Measurements from ENCODE around the gene PANK4. TPM values are rescaled to one million over a fixed set of nuclear protein-coding genes. Genes with fewer than 3 reads are reported as not detected.

The PANK4 gene
- total and polyA plus RNA-seq, 10 of the 15 experiments (the other 5 are each of a cell fraction or from before 2014, with no cell fraction given): 0.35 to 38.0 (median 18.6) TPM

DNA sequence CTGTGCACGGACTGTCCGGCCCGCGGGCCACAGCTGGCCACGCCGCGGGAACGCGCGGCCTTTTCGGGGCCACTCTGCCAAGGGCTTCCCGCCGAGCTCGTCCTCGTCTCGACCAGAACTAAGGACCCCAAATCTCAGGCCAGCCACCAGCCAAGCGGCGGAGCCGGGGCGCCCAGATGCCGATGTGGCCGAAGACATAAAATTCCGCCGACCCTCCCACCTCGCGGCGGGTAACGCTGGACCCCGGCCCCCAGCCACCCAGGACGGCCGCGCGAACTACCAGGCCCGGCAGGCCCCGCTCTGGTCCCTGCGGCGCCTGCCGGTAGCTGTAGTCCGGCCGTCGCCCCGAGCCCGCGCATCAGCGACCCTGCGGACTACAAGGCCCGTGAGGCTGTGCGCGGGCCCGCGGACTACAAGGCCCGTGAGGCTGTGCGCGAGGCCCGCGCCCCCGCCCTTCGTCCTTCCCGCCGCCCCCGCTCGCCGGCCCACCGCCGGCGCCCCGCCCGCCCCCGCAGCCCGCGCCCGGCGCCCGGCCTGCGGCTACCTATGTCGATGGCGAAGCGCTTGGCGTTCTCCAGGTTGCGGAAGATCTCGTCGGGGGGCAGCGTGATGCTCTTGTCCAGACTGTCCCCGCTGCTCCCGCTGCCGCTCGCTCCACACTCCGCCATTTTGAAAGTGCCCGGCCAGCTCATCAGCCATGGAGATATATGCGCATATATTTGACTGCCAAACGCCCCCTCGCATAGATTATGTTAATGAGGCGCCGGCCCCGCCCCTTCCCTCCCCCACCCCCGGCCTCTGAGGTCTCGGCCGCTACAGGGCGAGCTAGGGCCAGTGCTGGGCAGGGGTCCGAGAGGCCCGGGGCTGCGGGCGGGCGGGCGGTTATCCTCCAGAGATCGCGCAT, at the start of gene PANK4 (continued):
- TF ChIP-seq, protein P1, sequence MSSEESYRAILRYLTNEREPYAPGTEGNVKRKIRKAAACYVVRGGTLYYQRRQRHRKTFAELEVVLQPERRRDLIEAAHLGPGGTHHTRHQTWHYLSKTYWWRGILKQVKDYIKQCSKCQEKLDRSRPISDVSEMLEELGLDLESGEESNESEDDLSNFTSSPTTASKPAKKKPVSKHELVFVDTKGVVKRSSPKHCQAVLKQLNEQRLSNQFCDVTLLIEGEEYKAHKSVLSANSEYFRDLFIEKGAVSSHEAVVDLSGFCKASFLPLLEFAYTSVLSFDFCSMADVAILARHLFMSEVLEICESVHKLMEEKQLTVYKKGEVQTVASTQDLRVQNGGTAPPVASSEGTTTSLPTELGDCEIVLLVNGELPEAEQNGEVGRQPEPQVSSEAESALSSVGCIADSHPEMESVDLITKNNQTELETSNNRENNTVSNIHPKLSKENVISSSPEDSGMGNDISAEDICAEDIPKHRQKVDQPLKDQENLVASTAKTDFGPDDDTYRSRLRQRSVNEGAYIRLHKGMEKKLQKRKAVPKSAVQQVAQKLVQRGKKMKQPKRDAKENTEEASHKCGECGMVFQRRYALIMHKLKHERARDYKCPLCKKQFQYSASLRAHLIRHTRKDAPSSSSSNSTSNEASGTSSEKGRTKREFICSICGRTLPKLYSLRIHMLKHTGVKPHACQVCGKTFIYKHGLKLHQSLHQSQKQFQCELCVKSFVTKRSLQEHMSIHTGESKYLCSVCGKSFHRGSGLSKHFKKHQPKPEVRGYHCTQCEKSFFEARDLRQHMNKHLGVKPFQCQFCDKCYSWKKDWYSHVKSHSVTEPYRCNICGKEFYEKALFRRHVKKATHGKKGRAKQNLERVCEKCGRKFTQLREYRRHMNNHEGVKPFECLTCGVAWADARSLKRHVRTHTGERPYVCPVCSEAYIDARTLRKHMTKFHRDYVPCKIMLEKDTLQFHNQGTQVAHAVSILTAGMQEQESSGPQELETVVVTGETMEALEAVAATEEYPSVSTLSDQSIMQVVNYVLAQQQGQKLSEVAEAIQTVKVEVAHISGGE (CRISPR knock-in tag; IDR thresholded peaks at IDR 0.05): no peak
- TF ChIP-seq NFYA (IDR thresholded peaks at IDR 0.05; ENCODE audit: borderline replicate concordance, low read depth, low read length): no peak
- no peak for TF ChIP-seq KAT2A (conservative IDR thresholded peaks at IDR 0.05; ENCODE audit: control insufficient read depth, low read depth, low read length)
- no peak for TF ChIP-seq MEF2B (IDR thresholded peaks at IDR 0.05; ENCODE audit: partially characterized antibody, poor library complexity, severe bottlenecking)
- TF ChIP-seq RAD51 (IDR thresholded peaks at IDR 0.05): no peak
- no peak for TF ChIP-seq PAX8 (IDR thresholded peaks at IDR 0.05)
- TF ChIP-seq GATAD2B (conservative IDR thresholded peaks at IDR 0.05; ENCODE audit: low read depth): peak; percentile 66
- no peak for TF ChIP-seq NR2C2 (IDR thresholded peaks at IDR 0.05; ENCODE audit: borderline replicate concordance, control insufficient read depth, insufficient read length, low read depth)
- no peak for TF ChIP-seq ZNF24 (IDR thresholded peaks at IDR 0.05)
- peak; percentile 98 for TF ChIP-seq HCFC1 (IDR thresholded peaks at IDR 0.05; ENCODE audit: low read length)
- no peak for TF ChIP-seq RBBP5 (conservative IDR thresholded peaks at IDR 0.05)
- no peak for TF ChIP-seq MTA2 (IDR thresholded peaks at IDR 0.05; ENCODE audit: low read depth)
- TF ChIP-seq ZSCAN29 (IDR thresholded peaks at IDR 0.05): no peak
- TF ChIP-seq BCL11A (IDR thresholded peaks at IDR 0.05; ENCODE audit: low read depth, low read length): no peak
- no peak for TF ChIP-seq TCF3 (IDR thresholded peaks at IDR 0.05; ENCODE audit: borderline replicate concordance, insufficient read depth, low read depth, low read length)
- peak in 1 of 2 experiments; percentile 95; a peak in 2 of 3 replicates for TF ChIP-seq EGR1 (IDR thresholded peaks at IDR 0.05; ENCODE audit: borderline replicate concordance in 1 of 2, low read depth in 2 of 2, low read length in 2 of 2)
- TF ChIP-seq TARDBP (IDR thresholded peaks at IDR 0.05; ENCODE audit: borderline replicate concordance): peak; percentile 94
- no peak for TF ChIP-seq SPI1 (IDR thresholded peaks at IDR 0.05; ENCODE audit: borderline replicate concordance, insufficient read depth, low read depth, low read length)
- TF ChIP-seq FOXK2 (IDR thresholded peaks at IDR 0.05): no peak
- 0 out of 2 replicates have a peak, but pooled peaks have one; percentile 42 for TF ChIP-seq BACH1 (IDR thresholded peaks at IDR 0.05; ENCODE audit: borderline replicate concordance)
- TF ChIP-seq HDAC2 (IDR thresholded peaks at IDR 0.05): no peak
- no peak; the same call in 1 of the 2 replicates for TF ChIP-seq NR2F1 (conservative IDR thresholded peaks at IDR 0.05)
- no peak for TF ChIP-seq TCF7 (IDR thresholded peaks at IDR 0.05; ENCODE audit: borderline replicate concordance)
- no peak for TF ChIP-seq HDAC6 (IDR thresholded peaks at IDR 0.05; ENCODE audit: unreplicated experiment)
- TF ChIP-seq CREM (IDR thresholded peaks at IDR 0.05; ENCODE audit: low read depth): peak; percentile 87
- peak; percentile 97 for TF ChIP-seq YY1 (IDR thresholded peaks at IDR 0.05; ENCODE audit: low read depth, low read length)
- TF ChIP-seq CREB1 (IDR thresholded peaks at IDR 0.05; ENCODE audit: low read depth): peak; percentile 49; the same call in 1 of the 2 replicates
- no peak for TF ChIP-seq ZNF274 (IDR thresholded peaks at IDR 0.05; ENCODE audit: insufficient read depth, insufficient read length)
- TF ChIP-seq CHD2 (IDR thresholded peaks at IDR 0.05; ENCODE audit: borderline replicate concordance, low read depth, low read length): peak; percentile 85

Data from GM12878 (cell line).